ENCODE results near the gene VPS41.

VPS41 gene

GRCh38 chr7:38817526-38817925, 91.5 kb downstream of the VPS41 start:
- Histone ChIP-seq H3K4me1 (ENCODE audit: control insufficient read depth, insufficient read depth, low read length, poor library complexity, severe bottlenecking) (no peaks in the 10 kb centered on the region), H3K27ac (ENCODE audit: low read depth, low read length, severe bottlenecking) (no peak overlapping the region), H3K9me3 (ENCODE audit: control insufficient read depth, low read length) (no peaks in the 10 kb centered on the region), H3K4me3 (ENCODE audit: extremely low read depth, insufficient read depth, low read length, poor library complexity, severe bottlenecking) (no peak overlapping the region), H3K36me3 (ENCODE audit: control insufficient read depth, insufficient read depth, low read length) (peaks cover 25% of the 10 kb centered on the region)
- WGBS, 2 experiments (ENCODE audit: insufficient coverage in 2 of 2) = 89 to 96% methylated on average over 6 of the region's 7 CpGs

- Histone ChIP-seq H3K36me3 (ENCODE audit: control insufficient read depth, insufficient read depth, low read length) (peaks cover 25% of the 10 kb centered on the region), H3K4me1 (ENCODE audit: control insufficient read depth, insufficient read depth, low read length, poor library complexity, severe bottlenecking) (no peaks in the 10 kb centered on the region), H3K4me3 (ENCODE audit: extremely low read depth, insufficient read depth, low read length, poor library complexity, severe bottlenecking) (no peak overlapping the region), H3K9me3 (ENCODE audit: control insufficient read depth, low read length) (no peaks in the 10 kb centered on the region), H3K27ac (ENCODE audit: low read depth, low read length, severe bottlenecking) (no peak overlapping the region)
- WGBS, 2 experiments (ENCODE audit: insufficient coverage in 2 of 2) = no CpG with 5 or more reads among the region's 1 CpG
These were observed 95.2 kb downstream of the VPS41 start for GRCh38 chr7:38813768-38814167.

- Histone ChIP-seq H3K4me1 (ENCODE audit: control insufficient read depth, insufficient read depth, low read length, poor library complexity, severe bottlenecking) (no peaks in the 10 kb centered on the region), H3K9me3 (ENCODE audit: control insufficient read depth, low read length) (no peaks in the 10 kb centered on the region), H3K36me3 (ENCODE audit: control insufficient read depth, insufficient read depth, low read length) (no peaks in the 10 kb centered on the region), H3K4me3 (ENCODE audit: extremely low read depth, insufficient read depth, low read length, poor library complexity, severe bottlenecking) (no peak overlapping the region), H3K27ac (ENCODE audit: low read depth, low read length, severe bottlenecking) (no peak overlapping the region)
- 94 to 100% methylated on average over 1 to 2 of the region's 2 CpGs for whole genome bisulfite sequencing, 2 experiments (ENCODE audit: insufficient coverage in 2 of 2)
These were observed 102.1 kb downstream of the VPS41 start for GRCh38 chr7:38806912-38807311.

- H3K9me3 ChIP-seq (ENCODE audit: control insufficient read depth, low read length) = no peaks in the 10 kb centered on the region
These were observed 107.2 kb downstream of the VPS41 start for GRCh38 chr7:38801786-38802185.

GRCh38 chr7:38798552-38799267, 110.3 kb downstream of the VPS41 start:
- Histone ChIP-seq H3K4me1 (ENCODE audit: control insufficient read depth, insufficient read depth, low read length, poor library complexity, severe bottlenecking) (no peaks in the 10 kb centered on the region), H3K9me3 (ENCODE audit: control insufficient read depth, low read length) (no peaks in the 10 kb centered on the region), H3K27ac (ENCODE audit: low read depth, low read length, severe bottlenecking) (no peak overlapping the region), H3K4me3 (ENCODE audit: extremely low read depth, insufficient read depth, low read length, poor library complexity, severe bottlenecking) (no peak overlapping the region), H3K36me3 (ENCODE audit: control insufficient read depth, insufficient read depth, low read length) (peaks cover 4% of the 10 kb centered on the region)
- WGBS, 2 experiments (ENCODE audit: insufficient coverage in 2 of 2) = 82 to 92% methylated on average over 3 to 4 of the region's 7 CpGs

More at GRCh38 chr7:38801786-38802185, 107.2 kb downstream of the VPS41 start:
- Histone ChIP-seq H3K4me1 (ENCODE audit: control insufficient read depth, insufficient read depth, low read length, poor library complexity, severe bottlenecking) (no peaks in the 10 kb centered on the region), H3K36me3 (ENCODE audit: control insufficient read depth, insufficient read depth, low read length) (no peaks in the 10 kb centered on the region), H3K27ac (ENCODE audit: low read depth, low read length, severe bottlenecking) (no peak overlapping the region), H3K4me3 (ENCODE audit: extremely low read depth, insufficient read depth, low read length, poor library complexity, severe bottlenecking) (no peak overlapping the region)
- 79 to 80% methylated on average over 3 to 4 of the region's 4 CpGs for WGBS, 2 experiments (ENCODE audit: insufficient coverage in 2 of 2)

GRCh38 chr7:38796626-38797501, 112.1 kb downstream of the VPS41 start:
- no peak overlapping the region for H3K4me3 ChIP-seq (ENCODE audit: extremely low read depth, insufficient read depth, low read length, poor library complexity, severe bottlenecking)
- H3K36me3 ChIP-seq (ENCODE audit: control insufficient read depth, insufficient read depth, low read length) = peaks cover 4% of the 10 kb centered on the region
- no peak overlapping the region for H3K27ac ChIP-seq (ENCODE audit: low read depth, low read length, severe bottlenecking)
- H3K9me3 ChIP-seq (ENCODE audit: control insufficient read depth, low read length) = no peaks in the 10 kb centered on the region
- WGBS, 2 experiments (ENCODE audit: insufficient coverage in 2 of 2) = no CpG with 5 or more reads among the region's 8 CpGs
- H3K4me1 ChIP-seq (ENCODE audit: control insufficient read depth, insufficient read depth, low read length, poor library complexity, severe bottlenecking) = no peaks in the 10 kb centered on the region

GRCh38 chr7:38795593-38795992, 113.4 kb downstream of the VPS41 start:
- H3K4me1 ChIP-seq (ENCODE audit: control insufficient read depth, insufficient read depth, low read length, poor library complexity, severe bottlenecking) = no peaks in the 10 kb centered on the region

GRCh38 chr7:38781991-38782390, 127.0 kb downstream of the VPS41 start:
- Histone ChIP-seq H3K36me3 (ENCODE audit: control insufficient read depth, insufficient read depth, low read length) (no peaks in the 10 kb centered on the region), H3K4me1 (ENCODE audit: control insufficient read depth, insufficient read depth, low read length, poor library complexity, severe bottlenecking) (no peaks in the 10 kb centered on the region), H3K4me3 (ENCODE audit: extremely low read depth, insufficient read depth, low read length, poor library complexity, severe bottlenecking) (no peak overlapping the region), H3K27ac (ENCODE audit: low read depth, low read length, severe bottlenecking) (no peak overlapping the region), H3K9me3 (ENCODE audit: control insufficient read depth, low read length) (no peaks in the 10 kb centered on the region)

More at GRCh38 chr7:38795593-38795992, 113.4 kb downstream of the VPS41 start:
- no peak overlapping the region for H3K27ac ChIP-seq (ENCODE audit: low read depth, low read length, severe bottlenecking)
- WGBS, 2 experiments (ENCODE audit: insufficient coverage in 2 of 2) = 83% methylated on average over 1 of the region's 2 CpGs; no CpG with 5 or more reads in 1 of the 2 experiments
- no peak overlapping the region for H3K4me3 ChIP-seq (ENCODE audit: extremely low read depth, insufficient read depth, low read length, poor library complexity, severe bottlenecking)
- H3K9me3 ChIP-seq (ENCODE audit: control insufficient read depth, low read length) = no peaks in the 10 kb centered on the region
- peaks cover 4% of the 10 kb centered on the region for H3K36me3 ChIP-seq (ENCODE audit: control insufficient read depth, insufficient read depth, low read length)

GRCh38 chr7:38777609-38778008, 131.4 kb downstream of the VPS41 start:
- H3K27ac ChIP-seq (ENCODE audit: low read depth, low read length, severe bottlenecking) = no peak overlapping the region
- no peaks in the 10 kb centered on the region for H3K9me3 ChIP-seq (ENCODE audit: control insufficient read depth, low read length)
- no peaks in the 10 kb centered on the region for H3K4me1 ChIP-seq (ENCODE audit: control insufficient read depth, insufficient read depth, low read length, poor library complexity, severe bottlenecking)
- H3K4me3 ChIP-seq (ENCODE audit: extremely low read depth, insufficient read depth, low read length, poor library complexity, severe bottlenecking) = no peak overlapping the region
- peaks cover 13% of the 10 kb centered on the region for H3K36me3 ChIP-seq (ENCODE audit: control insufficient read depth, insufficient read depth, low read length)
- WGBS, 2 experiments (ENCODE audit: insufficient coverage in 2 of 2) = 40% methylated on average over 1 of the region's 1 CpG; no CpG with 5 or more reads in 1 of the 2 experiments

- H3K36me3 ChIP-seq (ENCODE audit: control insufficient read depth, insufficient read depth, low read length) = peaks cover 19% of the 10 kb centered on the region
- no peaks in the 10 kb centered on the region for H3K4me1 ChIP-seq (ENCODE audit: control insufficient read depth, insufficient read depth, low read length, poor library complexity, severe bottlenecking)
- no peaks in the 10 kb centered on the region for H3K9me3 ChIP-seq (ENCODE audit: control insufficient read depth, low read length)
- no peak overlapping the region for H3K27ac ChIP-seq (ENCODE audit: low read depth, low read length, severe bottlenecking)
- 37 to 63% methylated on average over 2 of the region's 3 CpGs for whole genome bisulfite sequencing, 2 experiments (ENCODE audit: insufficient coverage in 2 of 2)
- no peak overlapping the region for H3K4me3 ChIP-seq (ENCODE audit: extremely low read depth, insufficient read depth, low read length, poor library complexity, severe bottlenecking)
These were observed 133.3 kb downstream of the VPS41 start for GRCh38 chr7:38775506-38776175.
